ENCODE results near the gene GOLGB1.

The GOLGB1 gene

DNA sequence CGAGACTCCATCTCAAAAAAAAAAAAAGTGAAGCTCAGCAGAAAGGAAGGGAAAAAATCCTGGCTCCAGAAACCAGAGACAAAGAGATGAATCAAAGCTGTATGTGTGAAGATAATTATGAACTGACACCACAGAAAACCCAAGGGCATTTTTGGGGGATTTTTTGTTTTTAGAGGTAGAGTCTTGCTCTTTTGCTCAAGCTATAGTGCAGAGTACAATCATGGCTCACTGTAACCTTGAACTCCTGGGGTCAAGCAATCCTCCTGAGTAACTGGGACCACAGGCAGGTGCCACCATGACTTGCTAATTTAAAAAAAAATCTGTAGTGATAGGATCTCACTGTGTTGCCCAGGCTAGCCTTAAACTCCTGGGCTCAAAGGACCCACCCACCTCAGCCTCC is 111.6 kb downstream of the GOLGB1 start:
- no peak for DNase-seq (ENCODE audit: low read depth in 2 of 2)

DNA sequence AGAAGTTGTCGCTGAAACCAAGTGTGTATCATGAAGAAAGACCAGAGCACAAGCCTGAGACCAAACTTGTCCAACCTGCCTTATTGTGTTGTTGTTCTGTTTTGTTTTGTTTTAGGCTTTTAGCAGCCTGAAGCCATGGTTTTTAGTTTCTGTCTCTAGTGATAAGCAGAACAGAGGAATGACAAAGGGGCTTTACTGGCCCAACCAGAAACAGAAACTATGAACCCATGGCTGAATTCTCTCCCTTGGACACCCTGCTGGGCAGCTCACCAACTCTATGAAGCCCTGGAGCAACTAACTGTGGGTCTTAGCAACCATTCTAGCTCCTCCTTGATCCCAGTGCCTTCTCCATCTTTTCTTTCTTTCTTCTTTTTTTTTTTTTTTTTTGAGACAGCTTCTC is 119.2 kb downstream of the GOLGB1 start:
- DNase-seq (ENCODE audit: low read depth in 2 of 2), result no peak

DNA sequence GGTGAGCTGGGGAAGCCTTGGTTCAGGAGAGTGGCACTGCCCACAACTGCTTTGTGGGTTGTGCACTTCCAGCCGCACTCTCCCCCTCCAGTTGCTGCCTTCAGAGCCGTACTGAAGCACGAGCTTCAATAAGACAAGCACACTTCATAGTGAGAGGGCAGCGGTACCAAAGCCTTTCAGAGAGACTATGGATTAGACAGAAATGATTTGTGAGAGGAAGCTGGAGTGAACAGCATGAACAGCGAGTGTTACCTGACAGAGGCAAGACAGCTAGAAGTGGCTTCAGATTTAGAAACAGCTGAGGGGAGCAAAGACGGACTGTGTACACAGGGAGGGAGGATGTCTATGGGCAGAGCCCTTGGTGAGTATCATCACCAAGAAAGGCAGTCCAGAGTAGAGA is 119.9 kb downstream of the GOLGB1 start:
- DNase-seq (ENCODE audit: low read depth in 2 of 2), result no peak

DNA sequence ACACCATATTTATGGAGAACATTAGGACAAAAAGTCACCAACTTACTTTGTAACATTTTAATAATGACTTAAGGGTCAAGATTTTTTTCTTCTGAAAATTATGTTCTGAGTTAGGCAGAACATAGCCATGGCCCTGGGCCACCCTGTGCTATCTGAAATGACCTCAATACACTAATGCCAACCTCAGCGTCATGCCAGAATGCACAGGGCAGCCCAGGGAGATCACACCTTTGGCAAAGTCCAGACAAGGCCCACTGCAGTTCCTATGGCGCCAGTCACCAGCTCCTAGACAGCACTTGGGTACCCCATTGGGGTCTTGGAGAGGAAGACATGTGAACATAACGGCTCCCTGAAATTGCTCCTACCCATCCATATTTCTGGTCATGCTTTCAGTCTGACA is 121.9 kb downstream of the GOLGB1 start:
- DNase-seq (ENCODE audit: low read depth in 2 of 2), result no peak

DNA sequence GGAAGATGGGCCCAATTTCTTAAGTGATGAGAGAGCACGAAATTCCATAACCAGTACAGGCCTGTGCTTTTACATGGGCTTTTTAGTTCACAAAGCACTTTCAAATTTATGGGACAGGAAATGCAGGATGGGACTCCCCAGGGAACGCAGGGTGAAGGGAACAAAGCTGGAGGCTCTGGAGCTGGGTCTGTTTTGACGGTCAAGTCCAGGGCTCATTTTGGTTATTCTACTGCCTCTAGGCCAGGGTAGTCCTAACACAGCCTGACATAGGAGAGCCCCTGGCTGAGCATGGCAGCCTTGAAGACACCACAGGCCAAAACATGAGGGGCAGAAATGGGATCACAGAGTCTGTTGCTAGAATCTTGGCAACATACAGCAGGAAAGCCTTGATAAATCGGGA is 122.3 kb downstream of the GOLGB1 start:
- DNase-seq (ENCODE audit: low read depth in 2 of 2), result no peak

DNA sequence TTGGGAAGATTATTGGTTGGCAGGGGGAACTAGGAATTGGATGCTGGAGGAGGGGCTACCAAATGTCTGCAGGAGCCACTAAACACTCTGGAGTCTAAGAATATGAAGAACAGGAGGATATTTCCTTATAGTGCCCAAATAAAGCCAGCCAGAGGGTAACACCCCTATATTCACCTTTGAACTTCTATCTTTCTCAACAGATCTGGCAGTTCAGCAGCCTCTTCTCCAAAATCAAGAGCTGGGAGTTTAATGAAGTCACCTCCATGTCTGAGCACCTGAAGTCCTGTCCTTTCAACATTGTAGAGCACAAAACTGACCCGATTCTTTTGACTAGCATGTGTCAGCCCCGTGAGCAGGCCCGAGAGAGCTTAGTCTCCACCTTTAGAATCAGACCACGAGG is 123.0 kb downstream of the GOLGB1 start:
- DNase-seq (ENCODE audit: low read depth in 2 of 2), result no peak

DNA sequence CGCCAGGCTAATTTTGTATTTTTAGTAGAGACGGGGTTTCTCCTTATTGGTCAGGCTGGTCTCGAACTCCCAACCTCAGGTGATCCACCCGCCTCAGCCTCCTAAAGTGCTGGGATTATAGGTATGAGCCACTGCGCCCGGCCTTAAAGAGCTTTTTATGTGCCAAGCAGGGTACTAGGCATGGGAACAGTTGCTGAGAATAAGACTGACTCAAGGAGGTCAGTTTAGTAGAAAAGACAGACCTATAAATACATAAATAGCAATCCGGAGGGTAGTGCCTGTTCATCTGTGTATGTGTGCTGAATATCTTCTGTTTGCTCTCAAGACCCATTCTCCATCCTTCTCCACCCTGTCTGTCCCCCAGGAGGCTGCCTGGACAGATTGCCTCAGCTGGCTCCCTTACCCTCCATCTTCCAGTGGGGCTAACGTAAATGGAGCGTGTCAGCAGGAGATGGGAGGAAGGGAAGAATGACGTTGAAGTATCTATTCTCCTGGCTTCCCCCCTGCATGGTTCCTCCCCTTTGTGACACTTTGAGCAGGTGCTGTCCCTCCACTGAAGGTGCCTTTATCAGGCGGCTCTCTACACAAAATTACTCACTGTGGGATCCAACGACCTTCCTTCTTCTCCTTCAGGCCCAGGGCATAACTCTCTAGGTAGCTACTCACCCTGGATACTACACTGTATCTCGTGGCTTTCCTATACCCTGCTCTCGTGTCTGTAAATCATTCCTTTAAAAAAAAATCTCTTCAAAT is 125.2 kb downstream of the GOLGB1 start:
- DNase-seq (ENCODE audit: low read depth in 2 of 2), result no peak

DNA sequence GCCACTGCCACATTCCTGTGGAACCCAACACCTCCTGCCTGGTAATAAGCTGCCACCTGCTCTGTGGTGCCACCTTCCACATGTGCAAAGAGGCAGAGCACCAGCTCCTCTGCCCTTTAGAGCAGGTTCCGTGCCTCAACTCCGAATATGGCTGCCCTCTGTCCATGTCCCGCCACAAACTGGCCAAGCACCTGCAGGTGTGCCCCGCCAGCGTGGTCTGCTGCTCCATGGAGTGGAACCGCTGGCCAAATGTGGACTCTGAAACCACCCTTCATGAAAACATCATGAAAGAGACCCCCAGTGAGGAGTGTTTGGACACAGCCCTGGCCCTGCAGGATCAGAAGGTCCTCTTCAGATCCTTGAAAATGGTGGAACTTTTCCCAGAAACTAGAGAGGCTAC is 128.1 kb downstream of the GOLGB1 start:
- no peak for DNase-seq (ENCODE audit: low read depth in 2 of 2)

DNA sequence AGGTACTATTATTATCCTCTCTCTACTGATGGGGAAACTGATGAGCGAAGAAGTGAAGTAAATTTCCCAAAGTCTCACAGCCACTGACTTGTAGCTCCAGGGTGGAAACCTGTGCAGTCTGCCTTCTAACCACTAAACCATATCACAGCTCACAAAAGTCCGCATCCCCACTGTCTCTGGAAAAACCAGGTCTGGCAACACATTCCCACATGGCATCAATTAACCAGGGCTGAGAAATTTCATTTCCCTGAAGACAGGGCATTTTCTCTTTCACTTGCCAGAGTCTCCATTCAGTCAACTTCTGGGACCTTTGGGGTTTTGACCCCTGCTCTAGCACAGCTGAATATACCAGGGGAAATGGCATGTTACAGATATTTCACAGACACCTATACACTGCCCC is 129.8 kb downstream of the GOLGB1 start:
- no peak for DNase-seq (ENCODE audit: low read depth in 2 of 2)
